C4-2B (cell line): Measurements from ENCODE around the gene C15orf39.

Source experiments
- CTCF ChIP-seq: fragments of 450-650 bp; conservative IDR thresholded peaks from 2 replicates; pipeline ENCODE4 v1.5.1; 2017; ENCODE audit warnings: mild to moderate bottlenecking
- ZFX ChIP-seq: fragments of 450-650 bp; IDR thresholded peaks from 2 replicates; pipeline ENCODE4 v1.6.1; 2017

- TF ChIP-seq CTCF: no peak
- no peak for TF ChIP-seq ZFX
Observed at GRCh38 chr15:75203017-75203907, 1.6 kb downstream of the C15orf39 start.
